Endothelial cell of umbilical vein (primary cell): ENCODE measurements around the gene SPSB1. TPM values are rescaled to one million over a fixed set of nuclear protein-coding genes. Genes with fewer than 3 reads are reported as not detected.

Experiments
- BruUV-seq: library from RNA; stranded (reverse); fragments of 400-500 nt; replicated peaks from 2 replicates; lab custom pipeline; 2021; lab: Mats Ljungman, UMichigan
- CTCF ChIA-PET: fragments of 300-600, 350-600 bp; sonication (Branson Sonifier 250); formaldehyde crosslinking; loops from one replicate; lab custom pipeline; 2021; ENCODE audit warnings: antibody characterized with exemption, inconsistent platforms; lab: Charles Lee
- POLR2A ChIA-PET: fragments of 300-600, 350-600 bp; sonication (Branson Sonifier 250); formaldehyde crosslinking; loops from one replicate; lab custom pipeline; 2021; ENCODE audit warnings: antibody characterized with exemption, inconsistent platforms; lab: Charles Lee
- DNase-seq: peaks from one replicate; pipeline ENCODE4 v3.0.0-alpha.2; 2011; ENCODE audit warnings: low read depth, low spot score
- FAIRE-seq: peaks from 2 replicates; lab custom pipeline; 2011; peaks lifted over from hg19 to GRCh38; lab: Jason Lieb, UNC
- H2AFZ ChIP-seq: 2 replicates; pipeline ENCODE4 v1.6.0; 2012; ENCODE audit warnings: low read depth, low read length, control low read depth, inconsistent platforms
- H3K27ac ChIP-seq: 2 replicates; pipeline ENCODE4 v1.5.1; 2011; ENCODE audit warnings: low read depth, mild to moderate bottlenecking, control low read depth, low read length, moderate library complexity; ENCODE audit not compliant: insufficient read depth
- H3K27me3 ChIP-seq, 2 experiments: 2 replicates each; pipeline versions ENCODE4 v1.6.0 to v1.6.1; 2011; ENCODE audit warnings: low read length in 2 of 2, mixed read lengths in 1 of 2; ENCODE audit not compliant: control insufficient read depth in 2 of 2, insufficient read depth in 2 of 2
- H3K36me3 ChIP-seq, 2 experiments: 2 replicates in 1 of 2; 3 replicates in 1 of 2; pipeline ENCODE4 v1.5.1; 2011; ENCODE audit warnings: low read length in 2 of 2, mild to moderate bottlenecking in 1 of 2, moderate library complexity in 1 of 2; ENCODE audit not compliant: control insufficient read depth in 2 of 2, insufficient read depth in 2 of 2; ENCODE audit errors: extremely low read depth in 1 of 2
- H3K4me1 ChIP-seq: 3 replicates; pipeline ENCODE4 v1.5.1; 2011; ENCODE audit warnings: mild to moderate bottlenecking, low read length; ENCODE audit not compliant: control insufficient read depth, insufficient read depth; ENCODE audit errors: extremely low read depth
- H3K4me2 ChIP-seq: 2 replicates; pipeline ENCODE4 v1.6.1; 2011; ENCODE audit warnings: low read length, control low read depth, mixed read lengths; ENCODE audit not compliant: insufficient read depth
- H3K4me3 ChIP-seq, 3 experiments: fragments of 200-600 bp in 1 of 3; sonication (generic), shearing (Covaris generic) in 1 of 3; replicated peaks in 1 of 3; 2 replicates each; pipeline ENCODE4 v1.5.1; 2011 to 2016; ENCODE audit warnings: control low read depth in 3 of 3, low read length in 3 of 3, mild to moderate bottlenecking in 2 of 3, inconsistent platforms in 1 of 3, low read depth in 1 of 3, moderate library complexity in 1 of 3; ENCODE audit not compliant: insufficient read depth in 1 of 3
- H3K79me2 ChIP-seq: 2 replicates; pipeline ENCODE4 v1.6.0; 2012; ENCODE audit warnings: low read length, inconsistent platforms; ENCODE audit not compliant: control insufficient read depth, insufficient read depth
- H3K9ac ChIP-seq: replicated peaks from 2 replicates; pipeline ENCODE3; 2011; ENCODE audit warnings: low read length, control low read depth; ENCODE audit not compliant: insufficient read depth; ENCODE audit errors: extremely low read depth
- H3K9me1 ChIP-seq: replicated peaks from 3 replicates; pipeline ENCODE4 v1.6.0; 2011; ENCODE audit warnings: mild to moderate bottlenecking, low read length; ENCODE audit not compliant: control insufficient read depth, insufficient read depth; ENCODE audit errors: extremely low read depth
- H3K9me3 ChIP-seq: replicated peaks from 2 replicates; pipeline ENCODE4 v1.5.1; 2012; ENCODE audit warnings: low read length, inconsistent platforms; ENCODE audit not compliant: control insufficient read depth, insufficient read depth
- H4K20me1 ChIP-seq: replicated peaks from 2 replicates; pipeline ENCODE3; 2011; ENCODE audit warnings: mild to moderate bottlenecking, low read length; ENCODE audit not compliant: control insufficient read depth, insufficient read depth; ENCODE audit errors: extremely low read depth
- EZH2 ChIP-seq: IDR thresholded peaks from 2 replicates; pipeline ENCODE4 v1.6.1; 2012; ENCODE audit warnings: borderline replicate concordance, low read depth, mild to moderate bottlenecking, moderate library complexity, low read length, inconsistent platforms; ENCODE audit not compliant: severe bottlenecking
- FOS ChIP-seq: IDR thresholded peaks from 2 replicates; pipeline ENCODE4 v1.6.1; 2011; ENCODE audit warnings: mild to moderate bottlenecking, low read length, moderate library complexity, borderline replicate concordance; ENCODE audit not compliant: insufficient read depth
- GATA2 ChIP-seq: IDR thresholded peaks from 2 replicates; pipeline ENCODE4 v1.7.0; 2011; ENCODE audit warnings: low read depth, mild to moderate bottlenecking, moderate library complexity, mixed read lengths, low read length; ENCODE audit not compliant: insufficient read length, insufficient read depth
- MYC ChIP-seq: IDR thresholded peaks from one replicate; pipeline ENCODE4 v1.6.1; 2011; ENCODE audit warnings: mild to moderate bottlenecking, low read depth, low read length
- POLR2AphosphoS5 ChIP-seq: IDR thresholded peaks from 2 replicates; pipeline ENCODE4 v1.6.1; 2012; ENCODE audit warnings: low read depth, mild to moderate bottlenecking, control low read depth, low read length, moderate library complexity; ENCODE audit not compliant: insufficient read depth
- dilution Hi-C: fragments of 300-500 bp; cut with MboI; formaldehyde crosslinking; loops from one replicate; pipeline ENCODE4 v1.15.0; 2019; ENCODE audit warnings: low sequenced_read_pairs; ENCODE audit not compliant: extremely low pct_ligation_motif_present
- intact Hi-C: fragments of 100-400 bp; cut with micrococcal nuclease; formaldehyde crosslinking; loops from one replicate; pipeline ENCODE4 v1.10.0; 2022
- polyA plus RNA-seq, 4 experiments: library from polyadenylated mRNA; depleted of rRNA in 3 of 4; stranded (reverse) in 3 of 4; unstranded in 1 of 4; fragments of >200 nt; gene quantifications; 2 replicates each; pipeline versions ENCODE4 v1.2.1 to v1.2.3, GENCODE V29; 2011 to 2012; ENCODE audit warnings: missing spikeins in 1 of 4
- total RNA-seq: library from RNA; stranded (reverse); gene quantifications from 2 replicates; pipeline ENCODE4 v1.2.3, GENCODE V29; 2021
- TF ChIP-seq, protein P1 (sequence below), 2 donors: IDR thresholded peaks; 1 replicate in 1 of 2; 2 replicates in 1 of 2; pipeline ENCODE4 v1.5.1; 2011; ENCODE audit warnings: low read length in 2 of 2, mild to moderate bottlenecking in 2 of 2, moderate library complexity in 2 of 2, control low read depth in 1 of 2, inconsistent platforms in 1 of 2, low read depth in 1 of 2; ENCODE audit not compliant: insufficient read depth in 1 of 2; ENCODE audit errors: extremely low read depth in 1 of 2
- TF ChIP-seq, protein P2 (sequence below): IDR thresholded peaks from 2 replicates; pipeline ENCODE4 v1.6.1; 2011; ENCODE audit not compliant: insufficient read depth, insufficient read length

SPSB1 gene
- total and polyA plus RNA-seq, 2 donors (not counting 3 experiments of a cell fraction or from before 2014, with no cell fraction given): 41.9 to 61.2 TPM

GRCh38 chr1:9265968-9266367 lies 26.7 kb upstream of the SPSB1 start:
- FAIRE-seq (no peak), DNase-seq (no peak)
- no peaks in the 10 kb centered on the region for H4K20me1 ChIP-seq
- no TSS peak for BruUV-seq
- no peaks in the 10 kb centered on the region for H3K9me3 ChIP-seq
- H3K4me1 ChIP-seq: no peaks in the 10 kb centered on the region
- H3K4me3 ChIP-seq: no peak overlapping the region
- no peak overlapping the region for H3K27ac ChIP-seq
- H3K4me2 ChIP-seq: no peak overlapping the region
- no peaks in the 10 kb centered on the region for H3K79me2 ChIP-seq
- TF ChIP-seq GATA2 (no peak), EZH2 (no peak), POLR2AphosphoS5 (no peak), FOS (no peak), MYC (no peak)
- TF ChIP-seq, protein P1, sequence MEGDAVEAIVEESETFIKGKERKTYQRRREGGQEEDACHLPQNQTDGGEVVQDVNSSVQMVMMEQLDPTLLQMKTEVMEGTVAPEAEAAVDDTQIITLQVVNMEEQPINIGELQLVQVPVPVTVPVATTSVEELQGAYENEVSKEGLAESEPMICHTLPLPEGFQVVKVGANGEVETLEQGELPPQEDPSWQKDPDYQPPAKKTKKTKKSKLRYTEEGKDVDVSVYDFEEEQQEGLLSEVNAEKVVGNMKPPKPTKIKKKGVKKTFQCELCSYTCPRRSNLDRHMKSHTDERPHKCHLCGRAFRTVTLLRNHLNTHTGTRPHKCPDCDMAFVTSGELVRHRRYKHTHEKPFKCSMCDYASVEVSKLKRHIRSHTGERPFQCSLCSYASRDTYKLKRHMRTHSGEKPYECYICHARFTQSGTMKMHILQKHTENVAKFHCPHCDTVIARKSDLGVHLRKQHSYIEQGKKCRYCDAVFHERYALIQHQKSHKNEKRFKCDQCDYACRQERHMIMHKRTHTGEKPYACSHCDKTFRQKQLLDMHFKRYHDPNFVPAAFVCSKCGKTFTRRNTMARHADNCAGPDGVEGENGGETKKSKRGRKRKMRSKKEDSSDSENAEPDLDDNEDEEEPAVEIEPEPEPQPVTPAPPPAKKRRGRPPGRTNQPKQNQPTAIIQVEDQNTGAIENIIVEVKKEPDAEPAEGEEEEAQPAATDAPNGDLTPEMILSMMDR (IDR thresholded peaks at IDR 0.05; ENCODE audit: extremely low read depth in 1 of 2, insufficient read depth in 1 of 2, low read depth in 1 of 2, low read length in 2 of 2): no peak
- TF ChIP-seq, protein P2, sequence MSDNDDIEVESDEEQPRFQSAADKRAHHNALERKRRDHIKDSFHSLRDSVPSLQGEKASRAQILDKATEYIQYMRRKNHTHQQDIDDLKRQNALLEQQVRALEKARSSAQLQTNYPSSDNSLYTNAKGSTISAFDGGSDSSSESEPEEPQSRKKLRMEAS: no peak
- dilution Hi-C loops: no loop called here
- peaks cover 0 to 10% of the 10 kb centered on the region in 2 experiments for H3K36me3 ChIP-seq
- CTCF ChIA-PET: interaction anchor here (0.7 to 9.6 kb wide), 6 partner anchors 13 to 307 kb away, joined by 3 to 232 read pairs (median 9); no protein-coding TSS in a partner anchor
- H3K9me1 ChIP-seq: no peaks in the 10 kb centered on the region
- no peaks in the 10 kb centered on the region for H3K27me3 ChIP-seq
- intact Hi-C loops: loop anchor here (5.0 kb wide), 1 partner anchor 306 kb away; no protein-coding TSS in a partner anchor
- POLR2A ChIA-PET: no interaction called here
- no peak overlapping the region for H3K9ac ChIP-seq
- H2AFZ ChIP-seq: no peak overlapping the region
